HepG2 (cell line): Measurements from ENCODE around the gene TBL3. TPM values are rescaled to one million over a fixed set of nuclear protein-coding genes. Genes with fewer than 3 reads are reported as not detected.

Experiments used
- FOXC1 ChIP-seq: sonication (generic); formaldehyde crosslinking; IDR thresholded peaks from 2 replicates; pipeline ENCODE4 v1.8.0; 2022; ENCODE audit warnings: mild to moderate bottlenecking, missing genetic modification reagents, borderline replicate concordance
- HNF4G ChIP-seq, 2 experiments: sonication (generic) in 1 of 2; formaldehyde crosslinking in 1 of 2; IDR thresholded peaks; 2 replicates each; pipeline versions ENCODE4 v1.4.0 to v1.6.1; 2011 to 2020; ENCODE audit warnings: borderline replicate concordance in 2 of 2, low read depth in 2 of 2, mild to moderate bottlenecking in 2 of 2, low read length in 1 of 2, missing genetic modification reagents in 1 of 2, moderate library complexity in 1 of 2
- IKZF1 ChIP-seq: fragments of 450-650 bp; IDR thresholded peaks from 2 replicates; pipeline ENCODE4 v1.7.1; 2016
- JARID2 ChIP-seq: sonication (generic); formaldehyde crosslinking; IDR thresholded peaks from 2 replicates; pipeline ENCODE4 v1.8.1; 2023; ENCODE audit warnings: missing genetic modification reagents, inconsistent platforms; ENCODE audit not compliant: insufficient replicate concordance
- KMT2B ChIP-seq: IDR thresholded peaks from 2 replicates; pipeline ENCODE4 v1.6.1; 2016; ENCODE audit warnings: missing genetic modification reagents, missing compliant biosample characterization
- MAF1 ChIP-seq: sonication (generic); formaldehyde crosslinking; IDR thresholded peaks from 2 replicates; pipeline ENCODE4 v1.5.0; 2020; ENCODE audit warnings: missing genetic modification reagents, borderline replicate concordance
- MBD4 ChIP-seq: IDR thresholded peaks from 2 replicates; pipeline ENCODE4 v1.6.1; 2012; ENCODE audit warnings: low read length, inconsistent platforms, borderline replicate concordance
- POLR2G ChIP-seq: fragments of 200-400 bp; formaldehyde crosslinking; IDR thresholded peaks from 2 replicates; pipeline ENCODE4 v1.6.1; 2018; ENCODE audit warnings: mild to moderate bottlenecking, low read depth, low read length, moderate library complexity
- SMARCC2 ChIP-seq: fragments of 450-650 bp; IDR thresholded peaks from 2 replicates; pipeline ENCODE4 v1.6.1; 2017; ENCODE audit warnings: antibody characterized with exemption, mild to moderate bottlenecking
- ZNF30 ChIP-seq: sonication (generic); formaldehyde crosslinking; IDR thresholded peaks from 2 replicates; pipeline ENCODE4 v1.5.0; 2020; ENCODE audit warnings: mild to moderate bottlenecking, missing genetic modification reagents
- ZNF672 ChIP-seq: sonication (generic); formaldehyde crosslinking; IDR thresholded peaks from 2 replicates; pipeline ENCODE4 v1.8.1; 2022; ENCODE audit warnings: missing genetic modification reagents
- ZNF747 ChIP-seq: sonication (generic); formaldehyde crosslinking; IDR thresholded peaks from 2 replicates; pipeline ENCODE4 v1.8.1; 2023; ENCODE audit warnings: missing genetic modification reagents, mild to moderate bottlenecking, borderline replicate concordance
- ZNF83 ChIP-seq: sonication (generic); formaldehyde crosslinking; IDR thresholded peaks from 2 replicates; pipeline ENCODE4 v1.4.0; 2020; ENCODE audit warnings: missing genetic modification reagents, mild to moderate bottlenecking, borderline replicate concordance
- ZNF878 ChIP-seq: sonication (generic); formaldehyde crosslinking; IDR thresholded peaks from 2 replicates; pipeline ENCODE4 v1.8.1; 2023; ENCODE audit warnings: mild to moderate bottlenecking, missing genetic modification reagents, moderate library complexity
- polyA plus RNA-seq, 8 experiments: library from polyadenylated mRNA; depleted of rRNA in 3 of 8; stranded (reverse) in 7 of 8; unstranded in 1 of 8; fragments of >200 nt; fragmentation: Illumina TruSeq in 4 of 8; extraction: Trizol in 4 of 8; gene quantifications; 2 replicates each; pipeline versions ENCODE4 v1.2.1 to v1.2.3, GENCODE V29; 2011 to 2016; ENCODE audit warnings: low read depth in 4 of 8, missing spikeins in 1 of 8, mixed read lengths in 1 of 8; ENCODE audit not compliant: insufficient read depth in 1 of 8
- total RNA-seq, 5 experiments: library from RNA; depleted of rRNA; stranded (reverse); fragments of >200 nt; fragmentation: Illumina TruSeq; extraction: Trizol; gene quantifications; 2 replicates each; pipeline ENCODE4 v1.2.3, GENCODE V29; 2016; ENCODE audit warnings: low read depth in 1 of 5
- TF ChIP-seq, protein P1 (sequence below): sonication (generic); IDR thresholded peaks from 2 replicates; pipeline ENCODE4 v1.6.1; 2016; ENCODE audit warnings: low read depth, borderline replicate concordance
- TF ChIP-seq, protein P2 (sequence below): sonication (generic); formaldehyde crosslinking; IDR thresholded peaks from 2 replicates; pipeline ENCODE4 v1.8.1; 2023; ENCODE audit warnings: mild to moderate bottlenecking, moderate library complexity, missing genetic modification reagents
- TF ChIP-seq, protein P3 (sequence below): sonication (generic); formaldehyde crosslinking; IDR thresholded peaks from 2 replicates; pipeline ENCODE4 v1.5.1; 2020; ENCODE audit warnings: missing genetic modification reagents, mild to moderate bottlenecking, borderline replicate concordance
- TF ChIP-seq, protein P4 (sequence below): sonication (generic); formaldehyde crosslinking; IDR thresholded peaks from 2 replicates; pipeline ENCODE4 v1.8.1; 2023; ENCODE audit warnings: mild to moderate bottlenecking, missing genetic modification reagents, borderline replicate concordance
- TF ChIP-seq, protein P5 (sequence below): IDR thresholded peaks from 2 replicates; pipeline ENCODE4 v1.4.0; 2020; ENCODE audit warnings: mild to moderate bottlenecking, missing genetic modification reagents

TBL3 gene
- total and polyA plus RNA-seq, 2 of the 13 experiments (the other 11 are each of a cell fraction or from before 2014, with no cell fraction given) = 16.8 to 38.0 TPM

DNA sequence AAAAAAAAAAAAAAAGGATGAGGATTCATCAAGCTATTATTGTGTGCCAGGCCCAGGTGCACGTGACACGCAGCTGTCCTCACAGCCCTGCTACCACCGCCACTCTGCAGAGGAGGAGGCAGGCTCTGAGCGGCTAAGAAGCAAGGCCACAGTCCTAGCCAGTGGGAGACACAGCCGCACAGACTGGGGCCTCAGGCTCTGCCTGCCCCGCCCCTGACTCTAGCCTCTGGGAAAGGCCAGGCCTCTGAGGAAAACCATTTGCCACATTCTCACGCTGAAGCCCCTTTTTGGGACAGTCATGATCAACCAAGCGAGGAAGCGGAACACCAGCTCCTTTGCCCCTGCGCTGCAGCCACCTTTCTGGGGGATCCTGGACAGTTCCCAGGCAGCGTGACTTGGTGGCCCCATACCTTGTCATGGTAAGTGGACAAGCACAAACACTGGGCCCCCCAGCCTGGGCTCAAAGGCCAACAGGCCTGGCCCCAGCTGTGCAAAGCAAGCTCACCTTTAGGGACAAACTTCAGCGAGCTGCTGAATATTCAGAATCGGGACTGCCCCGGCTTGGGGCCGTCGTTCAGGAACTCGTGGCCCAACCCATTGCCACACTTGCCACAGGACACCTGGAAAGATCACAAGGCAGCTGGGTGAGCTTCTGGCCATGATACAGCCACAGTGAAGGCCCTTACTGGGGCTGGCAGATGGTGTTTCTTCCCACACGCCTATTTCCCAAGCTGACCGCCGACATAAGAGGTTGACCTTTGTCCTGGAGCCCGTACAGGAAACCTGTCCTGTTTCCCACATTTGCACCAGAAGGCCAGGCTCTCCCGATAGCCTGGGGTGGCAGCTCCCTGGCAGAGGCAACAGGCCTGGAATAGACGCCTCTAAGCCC lies 31.3 kb upstream of the TBL3 start (continued):
- TF ChIP-seq HNF4G (IDR thresholded peaks at IDR 0.05; ENCODE audit: borderline replicate concordance, low read depth, low read length) (peak; percentile 89), HNF4G (CRISPR knock-in tag; IDR thresholded peaks at IDR 0.05; ENCODE audit: borderline replicate concordance, low read depth) (peak; percentile 96), FOXC1 (CRISPR knock-in tag) (0 out of 2 replicates have a peak, but pooled peaks have one; percentile 15), ZNF30 (CRISPR knock-in tag) (no peak; the same call in 1 of the 2 replicates), ZNF83 (no peak), POLR2G (peak; percentile 84), ZNF747 (no peak), KMT2B (CRISPR knock-in tag) (no peak; the same call in 1 of the 2 replicates), ZNF878 (CRISPR knock-in tag) (peak; percentile 75), JARID2 (CRISPR knock-in tag) (no peak), MAF1 (CRISPR knock-in tag) (no peak), MBD4 (no peak), ZNF672 (0 out of 2 replicates have a peak, but pooled peaks have one; percentile 33), IKZF1 (no peak), SMARCC2 (no peak)
- TF ChIP-seq, protein P1, sequence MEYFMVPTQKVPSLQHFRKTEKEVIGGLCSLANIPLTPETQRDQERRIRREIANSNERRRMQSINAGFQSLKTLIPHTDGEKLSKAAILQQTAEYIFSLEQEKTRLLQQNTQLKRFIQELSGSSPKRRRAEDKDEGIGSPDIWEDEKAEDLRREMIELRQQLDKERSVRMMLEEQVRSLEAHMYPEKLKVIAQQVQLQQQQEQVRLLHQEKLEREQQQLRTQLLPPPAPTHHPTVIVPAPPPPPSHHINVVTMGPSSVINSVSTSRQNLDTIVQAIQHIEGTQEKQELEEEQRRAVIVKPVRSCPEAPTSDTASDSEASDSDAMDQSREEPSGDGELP = peak; percentile 99
- TF ChIP-seq, protein P2, sequence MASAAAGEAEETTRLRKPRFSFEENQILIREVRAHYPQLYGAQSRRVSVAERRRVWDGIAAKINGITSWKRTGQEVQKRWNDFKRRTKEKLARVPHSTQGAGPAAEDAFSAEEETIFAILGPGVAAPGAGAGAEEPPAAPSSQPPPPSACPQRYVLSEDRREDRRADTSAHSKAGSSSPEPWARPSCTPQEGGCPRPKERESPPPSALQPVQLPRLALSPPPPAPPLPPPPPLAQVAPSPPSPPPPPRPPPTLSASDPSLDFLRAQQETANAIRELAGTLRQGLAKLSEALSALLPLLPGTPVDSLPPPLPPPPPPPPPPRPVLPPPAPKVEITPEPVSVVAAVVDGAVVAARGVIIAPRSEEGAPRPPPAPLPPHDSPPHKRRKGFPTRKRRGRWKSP (CRISPR knock-in tag) = peak; percentile 81
- TF ChIP-seq, protein P3, sequence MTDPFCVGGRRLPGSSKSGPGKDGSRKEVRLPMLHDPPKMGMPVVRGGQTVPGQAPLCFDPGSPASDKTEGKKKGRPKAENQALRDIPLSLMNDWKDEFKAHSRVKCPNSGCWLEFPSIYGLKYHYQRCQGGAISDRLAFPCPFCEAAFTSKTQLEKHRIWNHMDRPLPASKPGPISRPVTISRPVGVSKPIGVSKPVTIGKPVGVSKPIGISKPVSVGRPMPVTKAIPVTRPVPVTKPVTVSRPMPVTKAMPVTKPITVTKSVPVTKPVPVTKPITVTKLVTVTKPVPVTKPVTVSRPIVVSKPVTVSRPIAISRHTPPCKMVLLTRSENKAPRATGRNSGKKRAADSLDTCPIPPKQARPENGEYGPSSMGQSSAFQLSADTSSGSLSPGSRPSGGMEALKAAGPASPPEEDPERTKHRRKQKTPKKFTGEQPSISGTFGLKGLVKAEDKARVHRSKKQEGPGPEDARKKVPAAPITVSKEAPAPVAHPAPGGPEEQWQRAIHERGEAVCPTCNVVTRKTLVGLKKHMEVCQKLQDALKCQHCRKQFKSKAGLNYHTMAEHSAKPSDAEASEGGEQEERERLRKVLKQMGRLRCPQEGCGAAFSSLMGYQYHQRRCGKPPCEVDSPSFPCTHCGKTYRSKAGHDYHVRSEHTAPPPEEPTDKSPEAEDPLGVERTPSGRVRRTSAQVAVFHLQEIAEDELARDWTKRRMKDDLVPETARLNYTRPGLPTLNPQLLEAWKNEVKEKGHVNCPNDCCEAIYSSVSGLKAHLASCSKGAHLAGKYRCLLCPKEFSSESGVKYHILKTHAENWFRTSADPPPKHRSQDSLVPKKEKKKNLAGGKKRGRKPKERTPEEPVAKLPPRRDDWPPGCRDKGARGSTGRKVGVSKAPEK (CRISPR knock-in tag) = peak; percentile 81; the same call in 1 of the 2 replicates
- TF ChIP-seq, protein P4, sequence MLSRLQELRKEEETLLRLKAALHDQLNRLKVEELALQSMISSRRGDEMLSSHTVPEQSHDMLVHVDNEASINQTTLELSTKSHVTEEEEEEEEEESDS (CRISPR knock-in tag) = no peak
- TF ChIP-seq, protein P5, sequence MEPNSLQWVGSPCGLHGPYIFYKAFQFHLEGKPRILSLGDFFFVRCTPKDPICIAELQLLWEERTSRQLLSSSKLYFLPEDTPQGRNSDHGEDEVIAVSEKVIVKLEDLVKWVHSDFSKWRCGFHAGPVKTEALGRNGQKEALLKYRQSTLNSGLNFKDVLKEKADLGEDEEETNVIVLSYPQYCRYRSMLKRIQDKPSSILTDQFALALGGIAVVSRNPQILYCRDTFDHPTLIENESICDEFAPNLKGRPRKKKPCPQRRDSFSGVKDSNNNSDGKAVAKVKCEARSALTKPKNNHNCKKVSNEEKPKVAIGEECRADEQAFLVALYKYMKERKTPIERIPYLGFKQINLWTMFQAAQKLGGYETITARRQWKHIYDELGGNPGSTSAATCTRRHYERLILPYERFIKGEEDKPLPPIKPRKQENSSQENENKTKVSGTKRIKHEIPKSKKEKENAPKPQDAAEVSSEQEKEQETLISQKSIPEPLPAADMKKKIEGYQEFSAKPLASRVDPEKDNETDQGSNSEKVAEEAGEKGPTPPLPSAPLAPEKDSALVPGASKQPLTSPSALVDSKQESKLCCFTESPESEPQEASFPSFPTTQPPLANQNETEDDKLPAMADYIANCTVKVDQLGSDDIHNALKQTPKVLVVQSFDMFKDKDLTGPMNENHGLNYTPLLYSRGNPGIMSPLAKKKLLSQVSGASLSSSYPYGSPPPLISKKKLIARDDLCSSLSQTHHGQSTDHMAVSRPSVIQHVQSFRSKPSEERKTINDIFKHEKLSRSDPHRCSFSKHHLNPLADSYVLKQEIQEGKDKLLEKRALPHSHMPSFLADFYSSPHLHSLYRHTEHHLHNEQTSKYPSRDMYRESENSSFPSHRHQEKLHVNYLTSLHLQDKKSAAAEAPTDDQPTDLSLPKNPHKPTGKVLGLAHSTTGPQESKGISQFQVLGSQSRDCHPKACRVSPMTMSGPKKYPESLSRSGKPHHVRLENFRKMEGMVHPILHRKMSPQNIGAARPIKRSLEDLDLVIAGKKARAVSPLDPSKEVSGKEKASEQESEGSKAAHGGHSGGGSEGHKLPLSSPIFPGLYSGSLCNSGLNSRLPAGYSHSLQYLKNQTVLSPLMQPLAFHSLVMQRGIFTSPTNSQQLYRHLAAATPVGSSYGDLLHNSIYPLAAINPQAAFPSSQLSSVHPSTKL (CRISPR knock-in tag) = peak; percentile 70
